HG02642 (cell line): Measurements from ENCODE around the gene SLC41A2.
A peak's percentile ranks its signal among the peaks of the same experiment; 100 is the strongest.
"Not testable (repeated sequence)": the region's sequence is repeated elsewhere in the genome, so short reads cannot be mapped to it uniquely, and the experiment has no call there.

Experiments
- ATAC-seq: cut with Tn5 transposase; IDR thresholded peaks from one replicate; pipeline ENCODE4 v1.9.1; 2021; ENCODE audit warnings: mild to moderate bottlenecking; ENCODE audit not compliant: unreplicated experiment, poor library complexity

The SLC41A2 gene

GRCh38 chr12:104958001-104958804 lies at the start of gene SLC41A2:
TSS of gene SLC41A2 (minus strand) at chr12:104958290. CDS start at chr12:104928527, 29,763 bp downstream.
- peak; percentile 82 for ATAC-seq

- ATAC-seq, result no peak
These were observed 43.4 kb upstream of the SLC41A2 start for GRCh38 chr12:105001476-105001875.

GRCh38 chr12:104999347-104999685 lies 41.2 kb upstream of the SLC41A2 start:
- ATAC-seq, result no peak

- no peak for ATAC-seq
These were observed 40.6 kb upstream of the SLC41A2 start for GRCh38 chr12:104998423-104999346.

GRCh38 chr12:104997541-104997940 lies 39.5 kb upstream of the SLC41A2 start:
- no peak for ATAC-seq

- no peak for ATAC-seq
These were observed 36.2 kb upstream of the SLC41A2 start for GRCh38 chr12:104994336-104994735.

GRCh38 chr12:104991565-104992128 lies 33.6 kb upstream of the SLC41A2 start:
- ATAC-seq, result no peak

GRCh38 chr12:104990950-104991349 lies 32.9 kb upstream of the SLC41A2 start:
- ATAC-seq, result no peak

GRCh38 chr12:104986022-104986941 lies 28.2 kb upstream of the SLC41A2 start, which contains the start of gene NOPCHAP1:
TSS of gene NOPCHAP1 (plus strand) at chr12:104986316. CDS start at chr12:104986353, 37 bp downstream.
- peak; percentile 99 for ATAC-seq

GRCh38 chr12:104985206-104985605 lies 27.1 kb upstream of the SLC41A2 start:
- ATAC-seq, result no peak

- ATAC-seq, result not testable (repeated sequence)
These were observed 19.6 kb upstream of the SLC41A2 start for GRCh38 chr12:104977688-104978087.

- no peak for ATAC-seq
These were observed 18.6 kb upstream of the SLC41A2 start for GRCh38 chr12:104976703-104977102.

- ATAC-seq, result no peak
These were observed 17.7 kb upstream of the SLC41A2 start for GRCh38 chr12:104975587-104976343.

GRCh38 chr12:104974626-104975290 lies 16.7 kb upstream of the SLC41A2 start:
- ATAC-seq, result peak; percentile 98

GRCh38 chr12:104973250-104973649 lies 15.2 kb upstream of the SLC41A2 start:
- no peak for ATAC-seq

- no peak for ATAC-seq
These were observed 13.2 kb upstream of the SLC41A2 start for GRCh38 chr12:104971306-104971705.

- ATAC-seq, result no peak
These were observed 11.3 kb upstream of the SLC41A2 start for GRCh38 chr12:104969343-104969742.

- peak; percentile 87 for ATAC-seq
These were observed 8.6 kb upstream of the SLC41A2 start for GRCh38 chr12:104966677-104967076.

- ATAC-seq, result no peak
These were observed 6.7 kb upstream of the SLC41A2 start for GRCh38 chr12:104964856-104965205.
